ENCODE data around the gene SNAI3.

SNAI3 gene

GRCh38 chr16:88631920-88632586 is 54.3 kb downstream of the SNAI3 start:
- no peak for DNase-seq

GRCh38 chr16:88631384-88631783 is 54.9 kb downstream of the SNAI3 start:
- no peak for DNase-seq

- DNase-seq = no peak
Observed at GRCh38 chr16:88630941-88631340, 55.4 kb downstream of the SNAI3 start.

- DNase-seq = no peak
Observed at GRCh38 chr16:88630433-88630832, 55.9 kb downstream of the SNAI3 start.

- DNase-seq = no peak
Observed at GRCh38 chr16:88629835-88630234, 56.5 kb downstream of the SNAI3 start.

GRCh38 chr16:88628512-88628974 is 57.8 kb downstream of the SNAI3 start:
- no peak for DNase-seq

All from NCI-H146 (cell line).